IPS-15b (cell line): Measurements from ENCODE around the gene ZNF518B.
"Not testable (repeated sequence)": the region's sequence is repeated elsewhere in the genome, so short reads cannot be mapped to it uniquely, and the experiment has no call there.

Experiments
- H3K27me3 ChIP-seq: one replicate; pipeline ENCODE4 v1.6.1; 2013; ENCODE audit warnings: low read length; ENCODE audit not compliant: control insufficient read depth, insufficient read depth
- H3K36me3 ChIP-seq: one replicate; pipeline ENCODE4 v1.6.1; 2013; ENCODE audit warnings: low read length; ENCODE audit not compliant: control insufficient read depth, insufficient read depth
- H3K4me1 ChIP-seq: one replicate; pipeline ENCODE4 v1.6.1; 2013; ENCODE audit warnings: mild to moderate bottlenecking, low read length; ENCODE audit not compliant: control insufficient read depth, insufficient read depth
- H3K4me3 ChIP-seq: one replicate; pipeline ENCODE4 v1.5.1; 2013; ENCODE audit warnings: low read depth, low read length
- H3K9ac ChIP-seq: one replicate; pipeline ENCODE4 v1.6.1; 2013; ENCODE audit warnings: low read depth, mild to moderate bottlenecking, low read length
- H3K9me3 ChIP-seq: one replicate; pipeline ENCODE4 v1.6.1; 2013; ENCODE audit warnings: mild to moderate bottlenecking, low read length; ENCODE audit not compliant: control insufficient read depth, insufficient read depth

ZNF518B gene

GRCh38 chr4:10455133-10455532 lies 2.1 kb downstream of the ZNF518B start:
- Histone ChIP-seq H3K9me3 (no peaks in the 10 kb centered on the region), H3K27me3 (peaks cover 56% of the 10 kb centered on the region), H3K36me3 (no peaks in the 10 kb centered on the region), H3K9ac (no peak overlapping the region), H3K4me1 (peaks cover 8% of the 10 kb centered on the region), H3K4me3 (peak overlapping the region; percentile 4)

DNA sequence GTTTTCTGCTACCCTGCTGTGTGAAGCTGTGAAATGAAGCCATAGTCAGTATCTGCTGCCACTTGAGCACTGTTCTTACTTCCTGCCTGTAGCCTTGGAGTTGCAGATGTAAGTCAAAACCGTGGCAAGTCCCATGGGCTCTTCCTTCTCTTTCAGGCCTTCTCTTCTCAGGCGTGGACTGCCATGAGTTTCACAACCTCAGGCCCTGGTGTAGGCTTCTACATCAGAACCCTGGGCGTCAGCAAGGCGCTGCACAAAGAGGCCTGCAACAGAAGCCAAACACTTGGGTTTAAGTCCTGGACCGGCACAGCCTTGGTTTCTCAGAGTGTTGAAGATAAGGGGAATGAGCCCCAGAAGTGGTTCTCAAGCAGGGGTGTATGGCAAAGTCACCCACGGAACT lies 2.5 kb downstream of the ZNF518B start:
- H3K9ac ChIP-seq, result no peak overlapping the region
- H3K4me1 ChIP-seq, result peaks cover 8% of the 10 kb centered on the region
- H3K9me3 ChIP-seq, result no peaks in the 10 kb centered on the region
- H3K4me3 ChIP-seq, result peak overlapping the region; percentile 4
- peaks cover 53% of the 10 kb centered on the region for H3K27me3 ChIP-seq
- H3K36me3 ChIP-seq, result no peaks in the 10 kb centered on the region

GRCh38 chr4:10454121-10454520 lies 3.1 kb downstream of the ZNF518B start:
- peak overlapping the region; percentile 4 for H3K4me3 ChIP-seq
- H3K4me1 ChIP-seq, result peaks cover 8% of the 10 kb centered on the region
- H3K36me3 ChIP-seq, result no peaks in the 10 kb centered on the region
- H3K27me3 ChIP-seq, result peaks cover 47% of the 10 kb centered on the region
- H3K9me3 ChIP-seq, result no peaks in the 10 kb centered on the region
- no peak overlapping the region for H3K9ac ChIP-seq

- Histone ChIP-seq H3K9ac (no peak overlapping the region), H3K36me3 (no peaks in the 10 kb centered on the region), H3K9me3 (no peaks in the 10 kb centered on the region), H3K4me1 (no peaks in the 10 kb centered on the region), H3K4me3 (no peak overlapping the region), H3K27me3 (peaks cover 6% of the 10 kb centered on the region)
Observed at GRCh38 chr4:10448991-10449390, 8.2 kb downstream of the ZNF518B start.

DNA sequence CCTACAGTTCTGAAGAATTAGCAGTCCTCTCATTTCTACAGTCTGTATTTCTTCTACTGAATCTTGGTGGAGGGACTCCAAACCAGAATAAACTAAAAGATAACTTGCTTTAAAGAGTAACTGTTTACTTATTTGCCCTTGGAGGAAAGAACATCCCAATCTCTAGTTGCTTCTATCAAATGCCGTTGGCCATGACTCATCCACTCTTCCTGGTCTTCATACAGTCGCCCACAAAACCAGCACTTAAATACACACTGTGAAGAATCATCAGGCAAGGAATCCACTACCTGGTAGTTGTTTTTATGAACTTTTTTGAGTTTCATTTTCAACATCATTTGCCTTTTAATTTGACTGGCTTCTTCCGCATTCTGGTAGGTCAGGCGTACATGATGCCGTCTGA lies 14.2 kb downstream of the ZNF518B start:
- H3K27me3 ChIP-seq, result no peaks in the 10 kb centered on the region
- H3K9me3 ChIP-seq, result no peaks in the 10 kb centered on the region
- no peak overlapping the region for H3K4me3 ChIP-seq
- H3K4me1 ChIP-seq, result no peaks in the 10 kb centered on the region
- no peak overlapping the region for H3K9ac ChIP-seq
- H3K36me3 ChIP-seq, result no peaks in the 10 kb centered on the region

DNA sequence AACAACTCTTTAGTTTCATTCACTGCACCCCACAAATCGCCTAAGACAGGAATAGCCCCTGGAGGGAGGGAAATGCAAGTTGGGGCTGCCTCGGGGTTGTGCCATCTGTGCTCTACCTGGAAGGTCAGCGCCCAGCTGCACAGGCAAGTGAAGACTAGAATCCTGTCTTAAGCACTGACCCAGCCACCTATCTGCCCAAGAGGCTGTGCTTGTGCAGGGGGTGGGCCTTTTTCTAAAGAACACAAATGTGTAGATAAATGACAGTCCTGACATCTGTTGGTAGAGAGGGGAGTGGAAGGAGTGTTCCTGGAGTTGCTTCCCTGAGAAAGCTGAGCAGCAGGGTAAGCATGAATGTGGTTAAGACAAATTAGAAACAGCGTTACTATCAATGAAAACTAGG lies 15.7 kb downstream of the ZNF518B start:
- no peaks in the 10 kb centered on the region for H3K4me1 ChIP-seq
- no peak overlapping the region for H3K4me3 ChIP-seq
- H3K9me3 ChIP-seq, result no peaks in the 10 kb centered on the region
- no peaks in the 10 kb centered on the region for H3K27me3 ChIP-seq
- H3K9ac ChIP-seq, result no peak overlapping the region
- H3K36me3 ChIP-seq, result no peaks in the 10 kb centered on the region

DNA sequence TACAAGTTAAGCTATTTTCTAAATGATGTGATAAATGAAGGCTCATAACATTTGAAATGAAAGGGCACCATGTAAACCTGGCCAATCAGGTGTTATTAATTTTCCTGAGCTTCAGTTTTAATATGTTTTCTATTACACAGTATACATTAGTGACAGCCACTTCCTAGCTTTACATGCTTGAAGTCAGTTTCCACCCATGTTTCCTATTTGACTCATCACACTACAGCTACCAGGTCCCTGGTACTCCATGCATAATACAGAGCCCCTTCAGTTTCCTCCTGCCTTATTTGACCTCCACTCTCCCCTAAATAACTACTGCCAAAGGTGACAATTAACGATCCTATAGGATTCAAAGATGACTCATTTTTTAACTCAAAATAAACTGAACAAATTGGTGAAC lies 18.3 kb downstream of the ZNF518B start:
- H3K4me1 ChIP-seq, result no peaks in the 10 kb centered on the region
- no peaks in the 10 kb centered on the region for H3K36me3 ChIP-seq
- H3K27me3 ChIP-seq, result no peaks in the 10 kb centered on the region
- H3K9me3 ChIP-seq, result no peaks in the 10 kb centered on the region
- H3K4me3 ChIP-seq, result no peak overlapping the region
- no peak overlapping the region for H3K9ac ChIP-seq

DNA sequence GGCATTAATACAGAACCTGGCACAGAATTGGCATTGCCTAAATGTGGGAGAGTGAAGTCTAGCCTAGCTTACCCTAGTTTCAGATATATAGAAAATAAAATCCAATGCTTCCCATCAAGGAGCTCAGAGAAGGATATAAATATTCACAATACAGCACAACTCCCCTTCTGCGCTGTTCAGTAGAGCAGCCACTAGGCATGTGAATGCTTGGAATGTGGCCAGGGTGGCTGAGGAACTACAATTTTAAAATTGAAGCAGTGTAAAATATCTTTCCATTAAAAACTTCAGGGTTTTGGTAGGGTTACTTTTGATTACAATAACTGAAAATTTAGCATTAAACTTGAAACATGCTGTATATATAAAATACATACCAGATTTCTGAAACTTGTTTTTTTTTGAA lies 19.5 kb downstream of the ZNF518B start:
- Histone ChIP-seq H3K36me3 (no peaks in the 10 kb centered on the region), H3K9ac (no peak overlapping the region), H3K4me3 (no peak overlapping the region), H3K27me3 (no peaks in the 10 kb centered on the region), H3K4me1 (peaks cover under 1% of the 10 kb centered on the region), H3K9me3 (no peaks in the 10 kb centered on the region)

DNA sequence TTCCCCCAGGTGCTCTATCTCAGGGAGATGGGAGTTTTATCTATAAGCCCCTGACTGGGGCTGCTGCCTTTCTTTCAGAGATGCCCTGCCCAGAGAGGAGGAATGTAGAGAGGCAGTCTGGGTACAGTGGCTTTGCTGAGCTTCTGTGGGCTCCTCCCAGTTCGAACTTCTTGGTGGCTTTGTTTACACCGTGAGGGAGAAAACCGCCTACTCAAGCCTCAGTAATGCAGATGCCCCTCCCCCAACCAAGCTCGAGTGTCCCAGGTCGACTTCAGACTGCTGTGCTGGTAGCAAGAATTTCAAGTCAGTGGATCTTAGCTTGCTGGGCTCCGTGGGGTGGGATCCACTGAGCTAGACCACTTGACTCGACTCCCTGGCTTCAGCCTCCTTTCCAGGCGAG lies 29.5 kb downstream of the ZNF518B start:
- not testable (repeated sequence) for H3K4me1 ChIP-seq, H3K9ac ChIP-seq, H3K36me3 ChIP-seq, H3K4me3 ChIP-seq, H3K27me3 ChIP-seq, H3K9me3 ChIP-seq

DNA sequence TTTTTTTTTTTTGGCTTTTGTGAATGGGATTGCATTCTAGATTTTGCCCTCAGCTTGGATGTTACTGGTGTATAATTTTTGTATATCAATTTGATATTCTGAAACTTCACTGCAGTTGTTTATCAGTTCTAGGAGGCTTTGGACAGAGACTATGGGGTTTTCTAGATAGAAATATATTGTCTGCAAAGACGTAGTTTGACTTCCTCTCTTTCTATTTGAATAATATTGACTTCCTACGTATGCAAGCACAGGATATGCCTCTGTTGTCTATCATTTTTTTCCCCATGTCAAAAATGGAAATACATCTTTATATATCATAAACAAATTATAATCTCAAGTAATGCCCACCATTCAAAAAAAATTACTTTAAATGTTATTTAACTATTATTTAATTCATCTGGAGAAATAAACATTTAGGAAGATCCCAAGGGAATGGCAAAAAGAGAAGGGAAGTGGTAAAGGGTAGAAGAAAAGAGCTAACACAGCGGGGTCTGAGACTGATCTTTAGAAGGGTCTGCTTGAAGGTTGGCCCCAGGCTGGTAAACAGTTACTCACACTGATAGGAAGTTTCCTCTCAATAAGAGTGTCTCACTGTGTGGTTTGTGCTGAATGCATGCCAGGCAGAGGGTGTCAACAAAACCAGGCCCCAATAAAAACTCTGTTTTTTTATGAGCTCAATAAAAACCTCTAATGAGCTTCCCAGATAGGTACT lies 35.7 kb downstream of the ZNF518B start:
- Histone ChIP-seq H3K4me1 (no peaks in the 10 kb centered on the region), H3K27me3 (no peaks in the 10 kb centered on the region), H3K9ac (no peak overlapping the region), H3K4me3 (no peak overlapping the region), H3K9me3 (no peaks in the 10 kb centered on the region), H3K36me3 (no peaks in the 10 kb centered on the region)

DNA sequence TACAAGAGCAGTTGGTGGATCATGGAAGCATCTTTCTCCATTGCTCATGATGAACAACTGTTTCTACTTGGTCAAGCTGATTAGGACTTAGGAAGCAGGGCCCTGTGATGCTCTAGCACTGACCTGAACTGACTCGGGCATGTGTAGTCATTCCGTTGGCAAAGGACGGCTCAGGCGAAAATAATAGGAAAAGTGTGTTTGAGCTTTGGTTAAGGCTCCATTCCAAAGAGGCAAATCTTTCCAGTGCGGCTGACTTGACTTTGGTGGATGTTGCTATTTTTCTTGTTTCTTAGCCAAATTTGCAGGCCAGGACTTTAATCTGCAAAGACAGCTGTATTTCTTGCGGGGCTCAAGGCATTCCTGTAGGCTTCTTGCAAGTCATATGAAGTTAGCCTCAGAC lies 39.5 kb downstream of the ZNF518B start:
- Histone ChIP-seq H3K4me3 (no peak overlapping the region), H3K36me3 (no peaks in the 10 kb centered on the region), H3K9me3 (no peaks in the 10 kb centered on the region), H3K9ac (no peak overlapping the region), H3K27me3 (no peaks in the 10 kb centered on the region), H3K4me1 (no peaks in the 10 kb centered on the region)

- H3K27me3 ChIP-seq, result no peaks in the 10 kb centered on the region
- no peaks in the 10 kb centered on the region for H3K36me3 ChIP-seq
- no peaks in the 10 kb centered on the region for H3K9me3 ChIP-seq
- no peak overlapping the region for H3K4me3 ChIP-seq
- no peak overlapping the region for H3K9ac ChIP-seq
- H3K4me1 ChIP-seq, result no peaks in the 10 kb centered on the region
Observed at GRCh38 chr4:10416441-10416840, 40.8 kb downstream of the ZNF518B start.
